Panc1 (cell line): ENCODE data around the gene FBXL17.

Experiments used
- CTCF ChIP-seq: fragments of 450-650 bp; IDR thresholded peaks from 2 replicates; pipeline ENCODE4 v1.5.1; 2017; ENCODE audit warnings: mild to moderate bottlenecking
- POLR2AphosphoS5 ChIP-seq: IDR thresholded peaks from 2 replicates; pipeline ENCODE4 v1.6.1; 2012; ENCODE audit warnings: mild to moderate bottlenecking, low read depth, low read length, moderate library complexity
- SIN3A ChIP-seq: IDR thresholded peaks from 2 replicates; pipeline ENCODE4 v1.6.1; 2012; ENCODE audit warnings: low read depth, mild to moderate bottlenecking, low read length, moderate library complexity, borderline replicate concordance; ENCODE audit not compliant: insufficient read depth
- TCF7L2 ChIP-seq: IDR thresholded peaks from 2 replicates; pipeline ENCODE4 v1.6.1; 2011; ENCODE audit warnings: mild to moderate bottlenecking, low read depth, low read length, inconsistent platforms
- TF ChIP-seq, protein P1 (sequence below), 2 experiments: IDR thresholded peaks; 2 replicates each; pipeline ENCODE4 v1.6.1; 2011 to 2012; ENCODE audit warnings: low read depth in 2 of 2, control low read depth in 1 of 2, low read length in 1 of 2, mild to moderate bottlenecking in 1 of 2, moderate library complexity in 1 of 2; ENCODE audit not compliant: insufficient read depth in 1 of 2

- TF ChIP-seq CTCF: no peak
- no peak for TF ChIP-seq POLR2AphosphoS5
- TF ChIP-seq, protein P1, sequence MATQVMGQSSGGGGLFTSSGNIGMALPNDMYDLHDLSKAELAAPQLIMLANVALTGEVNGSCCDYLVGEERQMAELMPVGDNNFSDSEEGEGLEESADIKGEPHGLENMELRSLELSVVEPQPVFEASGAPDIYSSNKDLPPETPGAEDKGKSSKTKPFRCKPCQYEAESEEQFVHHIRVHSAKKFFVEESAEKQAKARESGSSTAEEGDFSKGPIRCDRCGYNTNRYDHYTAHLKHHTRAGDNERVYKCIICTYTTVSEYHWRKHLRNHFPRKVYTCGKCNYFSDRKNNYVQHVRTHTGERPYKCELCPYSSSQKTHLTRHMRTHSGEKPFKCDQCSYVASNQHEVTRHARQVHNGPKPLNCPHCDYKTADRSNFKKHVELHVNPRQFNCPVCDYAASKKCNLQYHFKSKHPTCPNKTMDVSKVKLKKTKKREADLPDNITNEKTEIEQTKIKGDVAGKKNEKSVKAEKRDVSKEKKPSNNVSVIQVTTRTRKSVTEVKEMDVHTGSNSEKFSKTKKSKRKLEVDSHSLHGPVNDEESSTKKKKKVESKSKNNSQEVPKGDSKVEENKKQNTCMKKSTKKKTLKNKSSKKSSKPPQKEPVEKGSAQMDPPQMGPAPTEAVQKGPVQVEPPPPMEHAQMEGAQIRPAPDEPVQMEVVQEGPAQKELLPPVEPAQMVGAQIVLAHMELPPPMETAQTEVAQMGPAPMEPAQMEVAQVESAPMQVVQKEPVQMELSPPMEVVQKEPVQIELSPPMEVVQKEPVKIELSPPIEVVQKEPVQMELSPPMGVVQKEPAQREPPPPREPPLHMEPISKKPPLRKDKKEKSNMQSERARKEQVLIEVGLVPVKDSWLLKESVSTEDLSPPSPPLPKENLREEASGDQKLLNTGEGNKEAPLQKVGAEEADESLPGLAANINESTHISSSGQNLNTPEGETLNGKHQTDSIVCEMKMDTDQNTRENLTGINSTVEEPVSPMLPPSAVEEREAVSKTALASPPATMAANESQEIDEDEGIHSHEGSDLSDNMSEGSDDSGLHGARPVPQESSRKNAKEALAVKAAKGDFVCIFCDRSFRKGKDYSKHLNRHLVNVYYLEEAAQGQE (IDR thresholded peaks at IDR 0.05; ENCODE audit: insufficient read depth in 1 of 2, low read depth in 2 of 2, low read length in 1 of 2): no peak
- TF ChIP-seq SIN3A: no peak
- no peak for TF ChIP-seq TCF7L2
These were observed 217.3 kb downstream of the FBXL17 start for GRCh38 chr5:108164574-108164973.
